Stomach (tissue), 4 donors: ENCODE measurements around the gene LAD1.

Experiments used
- CTCF ChIP-seq, 7 experiments: fragments of 450-650 bp in 4 of 7; fragments of 200-600 bp in 3 of 7; sonication (generic) in 3 of 7; IDR thresholded peaks; one replicate each; pipeline ENCODE4 v1.5.1; 2016 to 2019; ENCODE audit warnings: antibody characterized with exemption in 7 of 7, control low read depth in 2 of 7, mild to moderate bottlenecking in 1 of 7
- EP300 ChIP-seq: sonication (generic); formaldehyde crosslinking; IDR thresholded peaks from one replicate; pipeline ENCODE4 v1.6.1; 2017; ENCODE audit warnings: antibody characterized with exemption
- POLR2A ChIP-seq, 4 donors: fragments of 450-650 bp; IDR thresholded peaks; one replicate each; pipeline ENCODE4 v1.6.1; 2016; ENCODE audit warnings: antibody characterized with exemption in 4 of 4, control low read depth in 2 of 4, mild to moderate bottlenecking in 1 of 4, moderate library complexity in 1 of 4
- POLR2AphosphoS5 ChIP-seq, 3 donors: sonication (generic); formaldehyde crosslinking; IDR thresholded peaks; one replicate each; pipeline ENCODE4 v1.6.1; 2016; ENCODE audit warnings: antibody characterized with exemption in 3 of 3

DNA sequence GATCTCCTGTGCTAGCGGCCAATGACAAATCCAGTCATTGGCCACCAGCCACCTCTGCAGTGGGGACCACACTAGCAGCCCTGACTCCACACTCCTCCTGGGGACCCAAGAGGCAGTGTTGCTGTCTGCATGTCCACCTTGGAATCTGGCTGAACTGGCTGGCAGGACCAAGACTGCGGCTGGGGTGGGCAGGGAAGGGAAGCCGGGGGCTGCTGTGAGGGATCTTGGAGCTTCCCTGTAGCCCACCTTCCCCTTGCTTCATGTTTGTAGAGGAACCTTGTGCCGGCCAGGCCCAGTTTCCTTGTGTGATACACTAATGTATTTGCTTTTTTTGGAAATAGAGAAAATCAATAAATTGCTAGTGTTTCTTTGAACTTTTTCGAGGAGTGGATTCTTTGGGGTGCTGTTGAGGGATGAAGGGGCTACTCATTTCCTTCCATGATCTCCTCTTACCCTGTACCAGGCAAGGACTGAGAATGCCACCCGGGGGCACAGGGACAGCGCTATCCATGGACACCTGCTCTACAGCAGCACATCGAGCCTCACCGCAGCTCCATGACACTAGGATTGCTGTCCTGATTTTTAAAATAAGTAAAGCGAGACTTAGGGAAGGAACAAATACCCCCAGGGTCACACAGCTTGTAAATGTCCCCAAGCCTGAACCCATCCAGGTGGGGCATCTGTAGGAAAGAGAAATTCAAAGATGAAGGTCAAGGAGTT is 66.3 kb downstream of the LAD1 start:
- no peak for TF ChIP-seq CTCF (IDR thresholded peaks at IDR 0.05)
- TF ChIP-seq EP300: no peak
- no peak for TF ChIP-seq POLR2AphosphoS5 (IDR thresholded peaks at IDR 0.05)
- no peak for TF ChIP-seq POLR2A (IDR thresholded peaks at IDR 0.05)
